Glomerular endothelial cell (primary cell): Measurements from ENCODE around the gene SNRPA. TPM values are rescaled to one million over a fixed set of nuclear protein-coding genes. Genes with fewer than 3 reads are reported as not detected.
A peak's percentile ranks its signal among the peaks of the same experiment; 100 is the strongest.
"Not testable (repeated sequence)": the region's sequence is repeated elsewhere in the genome, so short reads cannot be mapped to it uniquely, and the experiment has no call there.

Experiments
- DNase-seq: peaks from one replicate; pipeline ENCODE4 v3.0.0-alpha.2; 2011; ENCODE audit warnings: low read depth, low spot score; ENCODE audit errors: extremely low read depth
- total RNA-seq: library from RNA; depleted of rRNA; stranded (reverse); fragments of >200 nt; gene quantifications from 2 replicates; pipeline ENCODE4 v1.2.3, GENCODE V29; 2015

SNRPA gene
- total RNA-seq, 1 donor from 2014 or later: 85.2 TPM

GRCh38 chr19:40743926-40744325, 7.1 kb upstream of the SNRPA start:
- no peak for DNase-seq

- DNase-seq: no peak
Observed at GRCh38 chr19:40744554-40745401, 6.2 kb upstream of the SNRPA start.

- no peak for DNase-seq
Observed at GRCh38 chr19:40745402-40745780, 5.6 kb upstream of the SNRPA start.

- no peak for DNase-seq
Observed at GRCh38 chr19:40747536-40747935, 3.5 kb upstream of the SNRPA start.

- peak; percentile 98 for DNase-seq
Observed at GRCh38 chr19:40750058-40750873, 737 bp upstream of the SNRPA start, which contains the start of gene ACTMAP. ACTMAP (minus strand) TSS chr19:40750477; CDS start chr19:40749803, 674 bp downstream.

- DNase-seq: no peak
Observed at GRCh38 chr19:40752257-40752781, 1.3 kb downstream of the SNRPA start.

- DNase-seq: no peak
Observed at GRCh38 chr19:40754611-40755247, 3.7 kb downstream of the SNRPA start.

- no peak for DNase-seq
Observed at GRCh38 chr19:40755248-40755624, 4.2 kb downstream of the SNRPA start.

- no peak for DNase-seq
Observed at GRCh38 chr19:40755791-40756190, 4.8 kb downstream of the SNRPA start.

- no peak for DNase-seq
Observed at GRCh38 chr19:40756502-40757110, 5.6 kb downstream of the SNRPA start.

GRCh38 chr19:40758491-40758890, 7.5 kb downstream of the SNRPA start:
- no peak for DNase-seq

- no peak for DNase-seq
Observed at GRCh38 chr19:40759352-40759751, 8.3 kb downstream of the SNRPA start.

- no peak for DNase-seq
Observed at GRCh38 chr19:40762754-40763470, 11.9 kb downstream of the SNRPA start.

GRCh38 chr19:40763526-40763925, 12.5 kb downstream of the SNRPA start:
- no peak for DNase-seq

- DNase-seq: no peak
Observed at GRCh38 chr19:40763963-40764362, 13.0 kb downstream of the SNRPA start.

GRCh38 chr19:40766385-40766784, 15.4 kb downstream of the SNRPA start:
- DNase-seq: not testable (repeated sequence)

GRCh38 chr19:40768869-40769268, 17.9 kb downstream of the SNRPA start:
- no peak for DNase-seq

- not testable (repeated sequence) for DNase-seq
Observed at GRCh38 chr19:40771101-40771862, 20.3 kb downstream of the SNRPA start.

- no peak for DNase-seq
Observed at GRCh38 chr19:40774916-40775631, 24.1 kb downstream of the SNRPA start, which contains the start of gene MIA. MIA (plus strand) TSS chr19:40775521; CDS start chr19:40775543, 22 bp downstream.
